Loucy (cell line): ENCODE results near the gene PPL.

Source experiments
- CTCF ChIP-seq: fragments of 200-600 bp; sonication (generic); conservative IDR thresholded peaks from 2 replicates; pipeline ENCODE4 v1.5.1; 2014; ENCODE audit warnings: mild to moderate bottlenecking, antibody characterized with exemption, low read length
- EZH2phosphoT487 ChIP-seq: fragments of 200-600 bp; IDR thresholded peaks from 2 replicates; pipeline ENCODE4 v1.6.1; 2018; ENCODE audit warnings: antibody characterized with exemption, mild to moderate bottlenecking, moderate library complexity, borderline replicate concordance

- TF ChIP-seq CTCF (no peak), EZH2phosphoT487 (no peak)
Observed at GRCh38 chr16:4839942-4840341, 97.0 kb downstream of the PPL start.
